GM19467 (cell line): ENCODE data around the gene IQSEC1.

Experiments
- ATAC-seq: cut with Tn5 transposase; IDR thresholded peaks from one replicate; pipeline ENCODE4 v1.9.1; 2021; ENCODE audit warnings: mild to moderate bottlenecking, moderate library complexity; ENCODE audit not compliant: unreplicated experiment

Gene IQSEC1

DNA sequence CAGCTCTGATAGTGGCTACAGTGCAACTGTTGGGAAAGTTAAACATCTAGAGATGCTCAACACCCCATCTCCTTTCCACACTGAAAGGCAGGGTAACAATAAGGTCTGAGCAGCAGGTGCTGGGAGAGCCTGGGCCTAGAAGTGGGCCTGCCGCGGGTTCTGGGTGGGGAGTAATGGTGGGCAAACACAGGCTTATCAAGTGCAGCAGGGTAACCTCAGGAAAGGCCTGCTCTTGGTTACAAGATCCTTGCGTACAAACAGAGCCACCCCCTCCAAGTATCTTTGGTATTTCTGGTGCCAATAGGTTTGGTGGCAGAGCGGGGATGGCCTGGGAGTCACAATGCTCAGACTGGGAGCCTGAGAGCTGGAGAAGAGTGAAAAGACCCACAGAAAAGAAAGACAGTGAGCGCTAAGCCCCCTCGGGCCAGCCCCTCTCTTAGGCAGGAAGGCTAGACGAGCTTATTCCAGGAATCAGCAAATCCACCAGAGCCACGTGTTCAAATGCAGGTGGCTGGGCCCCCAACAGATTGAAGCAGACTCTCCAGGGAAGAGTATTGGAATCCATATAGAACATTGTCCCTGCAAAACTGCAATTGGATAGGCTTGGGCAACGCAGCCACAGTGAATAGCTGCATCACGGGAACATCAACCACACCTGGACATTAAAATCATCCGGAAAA lies 2.7 kb downstream of the IQSEC1 start:
- no peak for ATAC-seq

DNA sequence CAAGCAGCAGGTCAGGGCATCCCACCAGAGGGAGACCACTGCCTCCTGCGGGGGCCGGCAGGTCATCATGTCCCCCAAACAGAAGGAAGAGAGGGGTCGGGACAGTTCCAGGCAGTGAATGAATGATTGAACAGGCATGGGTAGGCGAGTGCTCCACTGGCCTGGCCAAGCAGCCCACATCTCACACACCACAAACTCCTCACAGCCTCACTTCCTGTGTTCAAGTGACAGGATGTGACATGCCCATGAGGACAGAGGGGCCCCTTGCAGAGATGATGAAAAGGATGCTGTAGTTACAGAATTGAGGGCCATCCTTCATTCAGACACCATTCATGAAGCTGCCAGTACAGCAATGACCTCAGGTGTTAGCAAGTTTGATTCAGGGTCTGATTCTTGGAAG lies 3.7 kb downstream of the IQSEC1 start:
- ATAC-seq, result peak; percentile 48

DNA sequence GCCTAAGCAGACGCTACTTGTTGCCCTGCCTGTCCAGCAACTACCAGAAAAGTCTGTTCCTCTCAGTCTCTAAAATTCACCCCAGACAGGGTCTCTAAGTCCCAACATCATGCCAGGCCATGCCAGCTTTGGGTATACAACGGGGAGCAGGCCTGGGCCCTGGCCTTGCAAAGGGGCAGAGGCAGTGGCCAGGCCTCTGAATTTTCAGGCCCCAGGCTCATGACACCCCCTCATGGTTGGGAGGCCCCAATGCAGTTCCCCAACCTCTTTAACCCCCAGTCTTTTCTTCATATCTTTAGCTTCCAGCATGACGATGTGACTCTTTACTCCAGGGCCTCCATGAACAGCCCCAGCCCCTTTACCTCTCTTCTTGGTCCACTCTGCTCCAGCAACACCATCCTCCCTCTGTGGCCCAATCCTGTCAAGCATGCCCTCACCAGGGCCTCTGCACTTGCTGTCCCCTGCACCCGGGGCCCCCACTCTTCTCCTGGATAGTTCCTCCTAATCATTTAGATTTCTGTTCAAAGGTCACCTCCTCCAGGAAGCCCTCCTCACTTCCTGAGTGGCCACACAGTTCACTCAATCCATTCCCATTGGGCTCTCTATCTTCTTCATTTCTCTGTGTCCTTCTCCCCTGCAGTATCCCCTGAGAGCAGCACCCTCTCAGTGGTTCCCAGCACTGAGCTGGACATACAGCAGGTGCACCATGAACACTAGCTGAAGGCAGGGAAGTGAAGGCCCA lies 4.8 kb downstream of the IQSEC1 start:
- no peak for ATAC-seq

DNA sequence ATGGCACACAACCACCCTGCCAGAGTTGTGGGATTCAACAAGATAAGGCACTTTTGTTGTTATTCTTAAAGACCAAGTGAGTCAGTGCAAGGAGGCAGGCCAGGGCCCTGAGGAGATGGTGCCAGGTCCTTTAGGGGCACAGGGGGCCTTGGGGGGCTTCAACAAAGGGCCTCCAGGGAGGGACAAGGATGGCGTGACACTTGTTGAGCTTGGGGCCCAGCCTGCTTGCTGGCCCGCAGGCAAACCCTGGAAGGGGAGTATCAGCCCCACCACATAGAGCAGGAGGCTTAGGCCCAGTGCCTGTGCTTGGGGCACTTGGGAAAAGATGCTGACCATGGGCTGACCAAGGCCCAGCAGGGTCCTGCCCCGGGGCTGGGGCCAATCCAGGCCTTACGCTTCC lies 5.5 kb downstream of the IQSEC1 start:
- no peak for ATAC-seq

DNA sequence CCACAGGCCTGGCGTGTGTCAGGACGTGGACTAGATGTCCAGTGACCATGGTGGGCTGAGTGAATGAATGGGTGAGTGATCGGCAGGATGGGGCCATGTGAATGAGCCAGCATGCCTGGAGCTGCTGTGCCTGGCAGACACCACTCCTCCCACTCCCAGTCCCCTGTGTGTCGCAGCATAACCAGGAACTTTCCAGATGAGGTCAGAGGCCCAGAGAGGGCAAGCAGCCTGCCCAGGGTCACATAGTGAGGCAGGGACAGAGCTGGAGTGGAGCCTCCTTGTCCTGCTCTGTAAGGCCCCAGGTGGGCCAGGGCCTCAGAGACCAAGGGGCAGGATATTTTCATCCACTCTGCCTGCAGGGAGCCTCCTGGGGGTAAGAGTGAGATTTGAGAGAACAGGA lies 6.4 kb downstream of the IQSEC1 start:
- ATAC-seq, result no peak

DNA sequence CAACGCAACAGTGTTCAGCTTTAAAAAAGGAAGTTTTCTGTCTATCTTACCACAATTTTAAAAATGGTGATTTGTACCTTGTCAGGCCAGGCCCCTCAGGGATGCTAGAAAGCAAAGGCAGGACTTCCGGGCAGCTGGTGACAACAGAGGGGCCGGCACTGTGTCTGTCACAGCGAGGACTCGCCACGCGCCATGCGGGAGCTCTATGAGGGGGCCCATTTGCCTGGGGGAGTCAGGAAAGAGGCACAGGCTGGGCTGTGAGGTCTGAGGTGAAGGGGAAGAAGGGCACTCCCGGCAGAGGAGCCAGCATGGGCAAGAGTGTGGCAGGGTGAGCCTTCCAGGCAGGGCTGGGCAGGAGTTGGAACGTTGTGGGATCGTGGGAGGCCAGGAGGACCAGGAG lies 7.0 kb downstream of the IQSEC1 start:
- no peak for ATAC-seq

DNA sequence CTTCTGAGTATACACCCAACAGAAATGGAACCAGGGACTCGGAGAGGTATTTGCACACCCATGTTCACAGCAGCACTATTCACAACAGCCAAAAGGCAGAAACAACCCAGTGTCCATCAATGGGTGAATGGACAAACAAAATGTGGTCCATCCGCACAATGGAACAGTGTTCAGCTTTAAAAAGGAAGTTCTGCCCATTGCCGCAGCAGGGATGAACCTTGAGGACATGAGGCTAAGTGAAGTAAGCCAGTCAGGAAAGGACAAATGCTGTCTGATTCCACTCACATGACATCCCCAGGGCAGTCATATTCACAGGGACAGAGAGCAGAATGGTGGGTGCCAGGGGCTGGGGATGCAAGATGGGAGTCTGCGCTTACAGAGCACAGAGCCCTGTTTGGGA lies 7.5 kb downstream of the IQSEC1 start:
- ATAC-seq, result no peak

DNA sequence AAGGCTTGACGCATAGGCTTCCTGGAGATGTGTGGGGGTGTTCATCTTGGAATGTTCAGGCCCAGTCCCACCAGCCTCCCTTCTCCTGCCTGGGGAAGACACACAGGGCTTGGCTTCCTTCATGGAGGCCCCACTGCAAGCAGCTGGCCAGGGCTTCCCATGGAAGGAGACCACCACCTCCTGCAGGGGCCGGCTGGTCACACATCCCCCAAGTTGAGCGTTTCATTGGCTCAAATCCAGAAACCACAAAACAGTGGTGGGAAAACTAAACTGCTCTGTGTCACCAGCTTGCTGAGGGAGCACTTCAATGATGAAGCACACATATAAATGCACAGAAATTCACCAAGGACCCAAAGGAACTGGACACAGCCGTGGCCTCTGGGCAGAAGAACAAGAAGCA lies 8.3 kb downstream of the IQSEC1 start:
- ATAC-seq, result no peak

DNA sequence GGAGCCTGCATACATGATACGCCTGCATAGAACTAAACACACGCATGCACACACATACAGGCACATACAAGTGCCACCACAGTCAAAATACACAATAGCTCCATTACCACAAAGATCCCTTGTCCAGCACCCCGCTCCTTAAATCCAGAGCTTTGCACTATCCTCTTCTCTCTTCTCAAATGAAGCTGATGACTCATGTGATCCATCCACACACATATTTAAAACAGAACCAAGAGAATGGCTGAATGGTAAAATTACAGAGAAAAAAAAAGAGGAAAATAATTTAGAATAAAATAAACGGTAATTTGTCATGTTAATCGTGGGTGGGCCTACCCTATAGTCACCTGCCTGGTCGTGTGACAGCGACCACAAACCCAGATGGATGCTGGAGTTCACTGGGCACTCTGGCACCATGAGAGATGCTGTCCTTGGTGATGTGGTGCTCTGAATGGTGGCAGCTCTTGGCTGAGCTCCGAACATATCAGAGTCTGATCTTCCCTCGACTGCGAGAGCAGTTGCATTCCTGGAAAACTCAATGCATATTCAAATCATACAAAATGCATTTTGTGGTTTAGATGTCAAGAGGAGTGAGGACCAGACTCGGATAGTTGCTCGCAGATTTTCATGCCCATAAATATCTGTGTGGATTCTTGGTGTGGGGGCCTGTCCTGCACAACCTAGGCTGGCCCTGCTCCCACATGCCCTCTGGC lies 8.9 kb downstream of the IQSEC1 start:
- no peak for ATAC-seq

DNA sequence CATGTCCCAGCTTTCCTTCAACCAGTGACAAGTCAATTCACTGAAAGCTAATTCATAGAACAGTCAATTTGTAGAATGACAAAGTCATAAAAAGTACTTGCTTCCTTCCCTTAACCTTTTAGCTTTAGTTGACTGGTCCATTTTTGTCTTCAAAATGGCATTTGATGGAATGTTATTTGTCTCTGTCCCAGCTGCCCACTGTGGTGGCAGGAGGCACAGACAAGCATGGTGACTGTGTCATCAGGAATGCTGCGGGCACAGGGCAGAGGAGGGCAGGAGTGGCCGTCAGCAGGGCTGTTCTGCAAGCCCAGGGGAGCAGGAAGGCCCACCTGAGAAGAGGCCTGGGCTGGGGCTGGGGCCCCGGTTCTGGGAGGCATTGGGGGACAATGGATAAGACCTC lies 10.0 kb downstream of the IQSEC1 start:
- ATAC-seq, result no peak

DNA sequence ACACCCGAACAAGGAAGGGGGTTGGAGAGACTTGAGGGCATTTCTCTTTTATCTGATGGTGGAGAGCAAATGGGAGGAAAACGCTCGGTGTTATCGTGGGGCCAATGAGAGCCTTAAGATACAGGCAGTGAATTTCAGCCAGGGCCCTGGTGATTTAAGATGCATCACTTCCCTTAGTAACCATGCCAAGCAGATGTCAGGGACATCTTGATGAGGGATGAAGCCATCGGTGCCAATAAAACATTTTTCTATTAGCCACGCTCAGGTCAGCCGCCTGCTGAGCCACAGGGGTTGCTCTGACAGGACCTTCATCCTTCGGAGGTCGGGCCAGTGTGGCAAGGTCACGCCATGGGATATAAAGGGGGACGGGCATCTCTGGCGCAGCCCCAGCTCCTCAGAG lies 10.6 kb downstream of the IQSEC1 start:
- ATAC-seq, result no peak

DNA sequence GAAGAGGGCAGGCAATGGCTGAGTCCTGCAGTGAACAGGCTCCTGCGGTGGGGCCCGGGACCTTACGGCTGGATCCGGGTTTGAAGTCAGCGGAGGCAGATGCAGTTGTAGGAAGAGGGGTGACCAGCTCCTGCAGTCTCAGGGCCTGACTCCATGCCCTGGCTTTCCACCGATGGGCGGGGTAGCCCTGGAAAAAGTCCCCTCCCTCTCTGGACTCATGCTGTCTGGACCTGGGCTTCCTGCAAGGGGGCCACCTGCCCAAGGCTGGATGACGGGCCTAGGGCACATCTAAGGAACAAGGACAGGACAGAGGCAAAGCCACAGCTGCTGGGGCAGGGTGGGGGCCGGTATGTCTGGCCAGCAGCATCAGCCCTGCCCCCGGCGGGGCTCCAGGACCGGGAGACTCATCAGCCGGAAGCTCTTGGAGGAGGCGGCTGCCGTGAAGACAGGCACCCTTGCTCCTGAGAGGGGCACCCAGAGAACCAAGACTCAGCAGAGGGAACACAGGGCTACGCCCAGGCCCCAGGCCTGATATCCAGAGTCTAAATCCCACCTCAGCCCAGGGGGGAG lies 12.8 kb downstream of the IQSEC1 start:
- no peak for ATAC-seq

DNA sequence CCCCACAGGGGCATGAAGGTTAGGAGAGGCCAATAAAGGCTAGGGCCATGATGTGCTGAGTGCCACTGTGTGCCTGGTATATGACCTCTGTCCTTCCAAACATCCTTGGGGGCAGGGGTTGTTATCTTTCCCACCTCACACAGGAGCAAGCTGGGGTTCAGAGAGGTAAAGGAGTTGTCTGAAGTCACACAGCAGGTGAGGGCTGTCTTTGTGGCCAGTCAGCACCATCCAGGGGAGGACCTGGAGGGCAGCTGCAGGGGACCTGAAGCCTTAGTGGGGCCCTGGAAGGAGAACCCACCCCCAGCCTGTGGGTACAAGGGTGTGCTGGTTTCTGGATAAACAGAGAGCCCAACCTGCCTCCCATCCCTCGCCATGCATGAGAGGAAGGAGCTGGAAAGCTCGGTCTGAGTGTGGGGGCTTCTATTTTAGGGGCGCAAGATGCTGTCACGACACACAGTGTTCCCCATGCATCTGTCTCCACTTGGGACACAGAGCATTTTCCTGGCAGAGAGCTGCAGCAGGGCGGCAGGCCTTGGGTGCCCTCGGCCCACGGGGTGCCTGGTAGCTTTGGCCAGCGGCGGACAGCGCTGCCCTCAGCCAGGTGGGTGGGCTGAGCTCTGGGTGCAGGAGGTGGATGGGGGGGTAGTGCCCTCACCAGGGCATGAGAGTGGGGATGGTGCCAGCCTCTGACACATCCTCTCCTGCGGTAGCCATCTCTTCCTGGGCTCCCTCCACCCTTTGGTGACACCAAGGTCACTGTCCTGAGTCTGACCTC lies 14.7 kb downstream of the IQSEC1 start:
- ATAC-seq, result no peak

DNA sequence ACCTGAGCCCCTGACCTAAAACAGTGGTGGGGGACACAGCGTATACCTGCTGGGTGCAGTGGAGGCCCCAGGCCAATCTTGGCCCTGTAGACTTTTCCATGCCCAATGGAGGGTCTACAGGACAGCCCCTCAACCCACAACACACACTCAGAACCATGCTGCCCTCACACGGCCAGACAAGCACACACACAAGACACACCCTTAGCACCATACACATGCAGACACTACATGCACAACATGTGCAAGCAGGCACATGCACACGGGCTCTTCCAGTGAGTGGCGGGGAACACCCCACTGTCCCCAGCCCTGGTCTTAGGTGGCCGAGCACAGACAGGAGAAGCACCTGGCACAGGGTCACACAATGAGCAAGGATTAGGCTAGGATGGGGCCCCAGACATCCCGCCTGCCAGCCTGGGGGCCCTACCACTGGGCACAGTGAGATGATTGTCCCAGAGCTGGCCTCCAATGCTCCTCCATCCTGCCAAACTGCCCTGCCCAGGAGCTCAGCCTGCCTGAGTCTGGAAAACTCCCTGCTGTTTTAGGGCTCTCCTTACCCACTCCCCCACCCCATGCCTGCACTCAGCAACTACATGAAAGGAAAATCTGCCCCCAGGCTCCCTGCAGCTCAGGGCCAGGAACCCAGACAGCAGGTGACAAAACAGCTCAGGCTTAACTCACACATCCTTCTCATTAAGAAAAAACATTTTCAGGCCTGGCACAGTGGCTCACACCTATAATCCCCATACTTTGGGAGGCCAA lies 15.8 kb downstream of the IQSEC1 start:
- ATAC-seq, result no peak

DNA sequence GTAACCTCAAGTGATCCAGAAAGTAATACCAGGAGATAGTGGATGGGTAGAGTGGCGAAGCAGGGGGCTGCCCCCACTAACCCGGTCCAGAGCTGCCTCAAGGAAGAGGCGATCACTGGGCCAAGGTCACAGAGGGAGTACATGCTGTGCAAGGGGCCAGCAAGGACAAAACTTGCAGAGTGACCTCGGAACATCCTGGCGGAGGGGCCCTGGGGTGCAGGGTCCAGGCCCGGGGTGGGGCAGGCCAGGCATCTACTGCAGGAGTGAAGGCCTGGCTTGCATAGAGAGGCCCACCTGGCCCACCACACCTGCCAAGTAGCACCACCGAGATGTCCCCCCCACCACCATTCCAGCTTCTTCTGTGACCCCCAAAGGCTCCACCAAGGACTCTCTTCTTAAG lies 17.6 kb downstream of the IQSEC1 start:
- no peak for ATAC-seq

DNA sequence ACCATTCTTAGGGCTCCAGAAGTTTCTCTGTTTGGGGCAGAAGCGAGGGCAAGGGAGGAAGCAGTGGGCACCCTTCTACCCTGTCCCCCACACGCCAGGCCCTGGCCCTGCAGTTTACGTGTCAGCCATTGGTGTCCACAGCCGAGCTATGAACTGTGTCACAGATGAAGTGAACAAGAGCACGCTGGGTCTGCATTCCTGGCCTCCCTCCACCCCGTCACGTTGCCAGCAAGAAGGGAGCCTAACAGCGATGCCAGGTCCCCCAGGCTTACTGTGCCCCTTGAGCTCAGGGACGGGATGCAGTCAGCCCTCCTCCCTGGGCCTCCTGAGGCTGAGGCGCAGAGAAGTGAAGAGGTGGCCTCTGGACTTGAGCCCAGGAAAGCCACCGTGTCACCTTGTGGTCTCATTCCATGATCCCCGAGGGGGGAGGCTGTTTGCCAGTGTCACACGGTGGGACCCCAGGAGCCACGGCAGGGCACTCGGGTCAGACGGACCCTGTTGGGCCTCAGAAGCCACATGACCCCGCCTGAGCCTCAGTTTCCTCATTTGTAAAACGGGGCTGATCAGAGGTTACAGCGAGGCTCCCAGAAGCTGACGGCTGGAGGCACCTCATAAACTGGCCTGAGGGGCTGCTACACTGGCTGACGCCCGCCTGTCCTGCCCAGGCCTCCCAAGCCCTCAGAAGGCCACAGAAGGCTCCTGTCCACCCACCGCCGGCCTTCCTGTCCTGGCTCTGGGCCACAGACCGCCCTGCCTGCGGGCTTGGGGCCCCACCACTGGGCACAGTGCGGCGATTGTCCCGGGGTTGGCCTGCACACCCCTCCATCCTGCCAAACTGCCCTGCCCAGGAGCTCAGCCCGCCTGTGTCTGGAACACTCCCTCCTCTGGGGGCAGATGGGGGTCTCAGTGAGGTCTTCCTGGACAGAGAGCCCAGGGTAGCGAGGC lies 18.6 kb downstream of the IQSEC1 start:
- no peak for ATAC-seq

DNA sequence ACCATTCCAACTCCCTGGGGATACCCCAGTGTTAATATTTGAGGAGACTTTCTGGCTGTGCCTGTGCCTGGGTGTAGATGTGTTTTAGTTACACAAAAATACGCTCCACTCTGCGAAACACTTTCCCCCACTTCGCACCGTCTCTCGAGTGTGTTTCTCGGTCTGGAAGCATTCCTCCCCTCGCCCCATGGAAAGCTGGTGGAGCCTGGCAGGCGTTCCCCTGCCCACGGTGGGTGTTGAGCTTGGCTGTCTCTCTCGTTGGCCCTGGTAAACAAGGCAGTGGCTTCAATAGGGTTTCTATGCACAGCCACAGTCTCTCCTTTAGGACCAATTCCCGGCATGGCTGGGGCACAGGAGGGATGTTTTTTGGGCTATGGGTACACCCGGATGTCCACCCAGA lies 19.3 kb downstream of the IQSEC1 start:
- no peak for ATAC-seq

DNA sequence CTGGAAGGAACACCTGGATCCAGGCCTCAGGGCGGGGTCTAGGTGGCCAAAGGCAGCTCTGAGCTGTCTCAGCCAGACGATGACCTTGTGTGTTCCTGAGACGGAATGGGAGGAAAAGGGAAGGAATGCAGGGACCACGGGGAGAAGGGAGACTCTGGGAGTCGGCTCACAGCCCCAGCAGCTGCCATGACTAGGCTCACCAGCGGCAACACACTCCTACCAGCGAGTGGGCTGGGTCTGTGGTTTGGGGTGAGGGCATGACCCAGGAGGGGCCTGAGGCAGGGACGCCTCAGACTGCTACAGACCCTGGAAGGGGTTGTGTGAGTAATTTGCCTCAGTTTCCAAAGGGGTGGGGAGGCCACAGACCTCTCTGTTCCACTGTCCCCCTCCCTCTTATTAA lies 19.8 kb downstream of the IQSEC1 start:
- ATAC-seq, result no peak

DNA sequence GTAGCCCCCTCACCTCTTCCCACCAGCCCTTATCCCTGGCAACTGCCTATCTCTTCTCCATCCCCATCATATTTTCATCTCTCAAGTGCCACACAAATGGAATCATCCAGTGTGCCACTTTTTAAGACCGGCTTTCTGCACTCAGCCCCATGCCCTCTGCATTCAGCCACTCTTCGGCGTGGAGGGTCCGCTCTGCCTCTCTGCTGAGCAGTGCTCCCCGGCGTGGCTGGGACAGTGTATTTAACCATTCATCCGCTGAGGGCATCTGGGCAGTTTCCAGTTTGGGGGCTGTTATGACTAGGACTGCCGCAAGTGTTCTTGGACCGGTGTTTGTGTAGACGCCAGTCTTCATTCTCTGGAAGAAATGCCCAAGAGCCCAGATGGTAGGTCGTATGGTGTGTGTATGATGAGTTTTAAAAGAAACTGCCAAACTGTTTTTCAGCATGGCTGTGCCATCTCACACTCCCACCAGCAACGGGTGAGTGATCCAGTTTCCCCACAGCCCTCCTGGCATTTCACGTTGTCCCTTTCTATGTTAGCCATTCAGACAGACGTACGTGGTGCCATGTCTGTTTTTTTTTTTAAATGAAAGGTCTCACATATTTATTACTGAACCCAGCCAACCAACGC lies 20.9 kb downstream of the IQSEC1 start:
- ATAC-seq, result no peak
